Esophagus muscularis mucosa (tissue), 4 donors: ENCODE data around the gene GALNT2.

Source experiments
- CTCF ChIP-seq, 3 experiments: fragments of 200-600 bp in 2 of 3; fragments of 450-650 bp in 1 of 3; sonication (generic) in 2 of 3; IDR thresholded peaks; one replicate each; pipeline ENCODE4 v1.5.1; 2017 to 2019; ENCODE audit warnings: antibody characterized with exemption in 3 of 3, mild to moderate bottlenecking in 2 of 3, moderate library complexity in 1 of 3
- EP300 ChIP-seq: sonication (generic); formaldehyde crosslinking; IDR thresholded peaks from one replicate; pipeline ENCODE4 v1.6.1; 2017; ENCODE audit warnings: antibody characterized with exemption
- POLR2A ChIP-seq: fragments of 450-650 bp; IDR thresholded peaks from one replicate; pipeline ENCODE4 v1.6.1; 2017; ENCODE audit warnings: antibody characterized with exemption, moderate library complexity, mild to moderate bottlenecking, low read depth
- POLR2AphosphoS5 ChIP-seq, 2 donors: sonication (generic); formaldehyde crosslinking; IDR thresholded peaks; one replicate each; pipeline ENCODE4 v1.6.1; 2017; ENCODE audit warnings: antibody characterized with exemption in 2 of 2

GRCh38 chr1:230308821-230309220, 241.8 kb downstream of the GALNT2 start:
- no peak for TF ChIP-seq POLR2A
- no peak for TF ChIP-seq EP300
- TF ChIP-seq CTCF (IDR thresholded peaks at IDR 0.05) = no peak
- TF ChIP-seq POLR2AphosphoS5 (IDR thresholded peaks at IDR 0.05) = no peak
